A549 (cell line): Measurements from ENCODE around the gene CYP24A1. TPM values are rescaled to one million over a fixed set of nuclear protein-coding genes. Genes with fewer than 3 reads are reported as not detected.

Experiments used
- ATAC-seq, 2 experiments: fragments of 200-7000 bp in 1 of 2; fragments of >200 bp in 1 of 2; cut with Nextera tagmentation in 1 of 2; cut with Tn5 transposase in 1 of 2; 3 replicates each; pipeline versions ENCODE4 v1.8.0 to v1.9.1; 2018 to 2020; ENCODE audit warnings: mild to moderate bottlenecking in 1 of 2, moderate library complexity in 1 of 2
- CTCF ChIA-PET: fragments of 300-600 bp; sonication (Branson Sonifier 250); formaldehyde crosslinking; extraction: SDS; loops from one replicate; lab custom pipeline; 2021; ENCODE audit warnings: antibody characterized with exemption, inconsistent platforms; lab: Yijun Ruan, JAX
- POLR2A ChIA-PET: fragments of 350-600 bp; formaldehyde crosslinking; extraction: SDS; loops from one replicate; lab custom pipeline; 2021; ENCODE audit warnings: antibody characterized with exemption, inconsistent platforms; lab: Yijun Ruan, JAX
- DNase-seq, 2 experiments: peaks; one replicate each; pipeline versions ENCODE4 v3.0.0 to v3.0.0-alpha.2; 2011 to 2016; ENCODE audit warnings: low read depth in 1 of 2, low spot score in 1 of 2
- FAIRE-seq: peaks from 2 replicates; lab custom pipeline; 2011; peaks lifted over from hg19 to GRCh38; lab: Jason Lieb, UNC
- H3K27ac ChIP-seq, 2 experiments: fragments of >200 bp; sonication (Bioruptor Twin); formaldehyde crosslinking; 3 replicates each; pipeline ENCODE4 v1.5.1; 2016 to 2017
- H3K4me1 ChIP-seq: fragments of >200 bp; sonication (Bioruptor Twin); formaldehyde crosslinking; 3 replicates; pipeline ENCODE4 v1.6.1; 2016
- H3K4me2 ChIP-seq: fragments of >200 bp; sonication (Bioruptor Twin); formaldehyde crosslinking; 3 replicates; pipeline ENCODE4 v1.6.1; 2016
- H3K4me3 ChIP-seq: fragments of >200 bp; sonication (Bioruptor Twin); formaldehyde crosslinking; 3 replicates; pipeline ENCODE4 v1.5.1; 2016
- H3K9me3 ChIP-seq: fragments of >200 bp; sonication (Bioruptor Twin); formaldehyde crosslinking; 3 replicates; pipeline ENCODE4 v1.6.1; 2016
- CBX8 ChIP-seq: fragments of 200-600 bp; sonication (generic); IDR thresholded peaks from 2 replicates; pipeline ENCODE4 v1.6.1; 2016
- CHD2 ChIP-seq: fragments of 150-350 bp; IDR thresholded peaks from 2 replicates; pipeline ENCODE4 v1.6.1; 2014; ENCODE audit warnings: low read length; ENCODE audit not compliant: partially characterized antibody
- CHD4 ChIP-seq: fragments of 200-600 bp; sonication (generic); IDR thresholded peaks from 2 replicates; pipeline ENCODE4 v1.6.1; 2016; ENCODE audit warnings: antibody characterized with exemption, mild to moderate bottlenecking, borderline replicate concordance
- EHMT2 ChIP-seq: fragments of 200-600 bp; sonication (generic); IDR thresholded peaks from 2 replicates; pipeline ENCODE4 v1.6.1; 2016; ENCODE audit warnings: antibody characterized with exemption, low read depth, mild to moderate bottlenecking, moderate library complexity
- FOSB ChIP-seq: fragments of 250-450 bp; sonication (Bioruptor Pico); IDR thresholded peaks from 2 replicates; pipeline ENCODE4 v1.5.0; 2020; ENCODE audit warnings: mild to moderate bottlenecking, moderate library complexity
- FOSL2 ChIP-seq, 2 experiments: fragments of 450-650 bp in 1 of 2; fragments of >200 bp in 1 of 2; sonication (Bioruptor Twin) in 1 of 2; formaldehyde crosslinking; IDR thresholded peaks; 2 replicates each; pipeline versions ENCODE4 v1.5.0 to v1.6.1; 2016 to 2020; ENCODE audit warnings: mild to moderate bottlenecking in 1 of 2, moderate library complexity in 1 of 2
- FOXS1 ChIP-seq: fragments of 250-450 bp; sonication (Bioruptor Pico); IDR thresholded peaks from 2 replicates; pipeline ENCODE4 v1.5.0; 2020; ENCODE audit warnings: mild to moderate bottlenecking, moderate library complexity
- HDAC2 ChIP-seq: fragments of 200-600 bp; sonication (generic); IDR thresholded peaks from 2 replicates; pipeline ENCODE4 v1.6.1; 2016
- HEYL ChIP-seq: fragments of 250-450 bp; sonication (Bioruptor Pico); IDR thresholded peaks from 2 replicates; pipeline ENCODE4 v1.8.0; 2021; ENCODE audit warnings: mild to moderate bottlenecking, moderate library complexity
- JUNB ChIP-seq: fragments of >200 bp; sonication (Bioruptor Twin); formaldehyde crosslinking; IDR thresholded peaks from 2 replicates; pipeline ENCODE4 v1.6.1; 2016
- KDM1A ChIP-seq: fragments of 200-600 bp; sonication (generic); IDR thresholded peaks from 2 replicates; pipeline ENCODE4 v1.6.1; 2016; ENCODE audit warnings: low read depth, mild to moderate bottlenecking
- KDM5A ChIP-seq: fragments of 200-600 bp; sonication (generic); IDR thresholded peaks from 2 replicates; pipeline ENCODE4 v1.6.1; 2016; ENCODE audit warnings: antibody characterized with exemption, mild to moderate bottlenecking
- MAZ ChIP-seq: fragments of 150-350 bp; IDR thresholded peaks from 2 replicates; pipeline ENCODE4 v1.6.1; 2014; ENCODE audit warnings: antibody characterized with exemption, low read depth, low read length, borderline replicate concordance
- NR3C1 ChIP-seq: fragments of >200 bp; sonication (Bioruptor Twin); formaldehyde crosslinking; IDR thresholded peaks from 3 replicates; pipeline ENCODE4 v1.6.1; 2017
- PHF8 ChIP-seq: fragments of 200-600 bp; sonication (generic); IDR thresholded peaks from 2 replicates; pipeline ENCODE4 v1.6.1; 2016; ENCODE audit warnings: low read depth, mild to moderate bottlenecking, antibody characterized with exemption, moderate library complexity, borderline replicate concordance
- POLR2A ChIP-seq: IDR thresholded peaks from 2 replicates; pipeline ENCODE4 v1.6.1; 2012; ENCODE audit warnings: mild to moderate bottlenecking, low read length
- POLR2AphosphoS2 ChIP-seq: conservative IDR thresholded peaks from 2 replicates; pipeline ENCODE4 v1.6.1; 2012; ENCODE audit warnings: low read length, improper control_type of control experiment, inconsistent platforms
- RFX5 ChIP-seq: fragments of 450-650 bp; IDR thresholded peaks from 2 replicates; pipeline ENCODE4 v1.7.1; 2014; ENCODE audit warnings: antibody characterized with exemption, mild to moderate bottlenecking, moderate library complexity
- RNF2 ChIP-seq: fragments of 200-600 bp; sonication (generic); IDR thresholded peaks from 2 replicates; pipeline ENCODE4 v1.6.1; 2016; ENCODE audit warnings: low read depth, mild to moderate bottlenecking, antibody characterized with exemption, moderate library complexity, borderline replicate concordance
- SMC3 ChIP-seq: fragments of >200 bp; sonication (Bioruptor Twin); formaldehyde crosslinking; IDR thresholded peaks from 3 replicates; pipeline ENCODE4 v1.6.1; 2018; ENCODE audit warnings: inconsistent platforms
- TFCP2L1 ChIP-seq: fragments of 250-450 bp; sonication (Bioruptor Pico); IDR thresholded peaks from 2 replicates; pipeline ENCODE4 v1.5.0; 2021; ENCODE audit warnings: mild to moderate bottlenecking
- TP53 ChIP-seq: fragments of 250-450 bp; sonication (Bioruptor Pico); IDR thresholded peaks from 2 replicates; pipeline ENCODE4 v1.5.0; 2021; ENCODE audit warnings: mild to moderate bottlenecking, moderate library complexity
- ZFP36 ChIP-seq: fragments of 450-650 bp; IDR thresholded peaks from 2 replicates; pipeline ENCODE4 v1.6.1; 2014; ENCODE audit warnings: borderline replicate concordance; ENCODE audit not compliant: partially characterized antibody
- WGBS: methylation state at CpG from one replicate; pipeline ENCODE4 v1.1.6; 2017; ENCODE audit errors: missing lambda C conversion rate; 5-methylcytosine and 5-hydroxymethylcytosine counted together
- polyA plus RNA-seq, 4 experiments: library from polyadenylated mRNA; depleted of rRNA in 3 of 4; stranded (reverse); fragments of >200 nt; fragmentation: RNase III in 1 of 4; extraction: RNeasy Plus Mini Kit Qiagen cat#74134 plus additional on column Dnase treatment in 1 of 4; gene quantifications; 2 replicates in 3 of 4; 3 replicates in 1 of 4; pipeline ENCODE4 v1.2.3, GENCODE V29; 2011 to 2017
- TF ChIP-seq, protein P1 (sequence below): fragments of >200 bp; sonication (Bioruptor Twin); formaldehyde crosslinking; IDR thresholded peaks from 3 replicates; pipeline ENCODE4 v1.6.1; 2016
- TF ChIP-seq, protein P2 (sequence below): IDR thresholded peaks from 2 replicates; pipeline ENCODE4 v1.6.1; 2012
- TF ChIP-seq, protein P3 (sequence below): IDR thresholded peaks from 2 replicates; pipeline ENCODE4 v1.6.1; 2012; ENCODE audit warnings: low read depth, borderline replicate concordance
- TF ChIP-seq, protein P4 (sequence below): IDR thresholded peaks from 2 replicates; pipeline ENCODE4 v1.6.1; 2012
- TF ChIP-seq, protein P5 (sequence below): fragments of 450-650 bp; IDR thresholded peaks from 2 replicates; pipeline ENCODE4 v1.6.1; 2014; ENCODE audit warnings: antibody characterized with exemption
- TF ChIP-seq, protein P6 (sequence below): fragments of 250-450 bp; sonication (Bioruptor Pico); IDR thresholded peaks from 2 replicates; pipeline ENCODE4 v1.5.0; 2021; ENCODE audit warnings: mild to moderate bottlenecking, moderate library complexity, borderline replicate concordance
- TF ChIP-seq, protein P7 (sequence below): fragments of 200-600 bp; sonication (generic); IDR thresholded peaks from 2 replicates; pipeline ENCODE4 v1.6.1; 2016; ENCODE audit warnings: antibody characterized with exemption, mild to moderate bottlenecking, moderate library complexity

CYP24A1 gene
- polyA plus RNA-seq, 2 of the 4 experiments (the other 2 are of a cell fraction) = 722 to 1,617 TPM

DNA sequence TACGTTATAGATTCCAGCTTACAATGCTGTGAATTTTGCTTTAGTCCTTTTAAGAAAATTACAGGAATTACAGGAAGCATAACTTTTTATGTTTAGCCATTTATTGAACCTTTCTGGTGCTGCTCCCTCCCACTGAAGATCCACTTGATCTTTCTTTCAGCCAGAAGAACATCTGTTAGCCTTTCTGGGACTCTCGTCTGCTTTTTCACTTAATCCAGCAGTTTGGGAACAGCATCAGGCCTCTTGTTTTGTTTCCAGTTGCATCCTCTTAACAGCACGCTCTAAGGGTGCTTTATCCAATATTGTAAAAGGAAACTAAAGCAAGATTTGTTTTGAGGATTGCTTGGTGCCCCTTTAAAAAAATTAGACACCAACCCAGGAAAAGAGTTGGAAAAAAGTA, 10.3 kb upstream of the CYP24A1 start:
- DNase-seq (no peak), ATAC-seq (no peak), FAIRE-seq (no peak)
- Histone ChIP-seq H3K9me3 (no peaks in the 10 kb centered on the region), H3K27ac (no peak overlapping the region), H3K4me1 (peaks cover 15% of the 10 kb centered on the region; the same call in 2 of the 3 replicates), H3K4me3 (no peak overlapping the region), H3K4me2 (no peak overlapping the region)
- CTCF ChIA-PET = interaction anchor here (1.8 to 7.9 kb wide), 2 partner anchors 8 to 15 kb away, joined by 4 to 65 read pairs; no protein-coding TSS in a partner anchor
- 95% methylated on average over 3 of the region's 3 CpGs for WGBS
- TF ChIP-seq CBX8 = no peak
- TF ChIP-seq TP53 = no peak
- TF ChIP-seq, protein P1, sequence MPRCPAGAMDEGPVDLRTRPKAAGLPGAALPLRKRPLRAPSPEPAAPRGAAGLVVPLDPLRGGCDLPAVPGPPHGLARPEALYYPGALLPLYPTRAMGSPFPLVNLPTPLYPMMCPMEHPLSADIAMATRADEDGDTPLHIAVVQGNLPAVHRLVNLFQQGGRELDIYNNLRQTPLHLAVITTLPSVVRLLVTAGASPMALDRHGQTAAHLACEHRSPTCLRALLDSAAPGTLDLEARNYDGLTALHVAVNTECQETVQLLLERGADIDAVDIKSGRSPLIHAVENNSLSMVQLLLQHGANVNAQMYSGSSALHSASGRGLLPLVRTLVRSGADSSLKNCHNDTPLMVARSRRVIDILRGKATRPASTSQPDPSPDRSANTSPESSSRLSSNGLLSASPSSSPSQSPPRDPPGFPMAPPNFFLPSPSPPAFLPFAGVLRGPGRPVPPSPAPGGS = no peak
- no peak for TF ChIP-seq ZFP36
- no peak for TF ChIP-seq EHMT2
- TF ChIP-seq RFX5 = no peak
- TF ChIP-seq, protein P2, sequence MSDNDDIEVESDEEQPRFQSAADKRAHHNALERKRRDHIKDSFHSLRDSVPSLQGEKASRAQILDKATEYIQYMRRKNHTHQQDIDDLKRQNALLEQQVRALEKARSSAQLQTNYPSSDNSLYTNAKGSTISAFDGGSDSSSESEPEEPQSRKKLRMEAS = no peak
- no peak for TF ChIP-seq KDM5A
- no peak for TF ChIP-seq JUNB
- TF ChIP-seq FOXS1 (CRISPR knock-in tag) = no peak
- no peak for TF ChIP-seq KDM1A
- TF ChIP-seq SMC3 = no peak
- no peak for TF ChIP-seq HDAC2
- no peak for TF ChIP-seq MAZ
- no peak for TF ChIP-seq FOSB (CRISPR knock-in tag)
- TF ChIP-seq, protein P3, sequence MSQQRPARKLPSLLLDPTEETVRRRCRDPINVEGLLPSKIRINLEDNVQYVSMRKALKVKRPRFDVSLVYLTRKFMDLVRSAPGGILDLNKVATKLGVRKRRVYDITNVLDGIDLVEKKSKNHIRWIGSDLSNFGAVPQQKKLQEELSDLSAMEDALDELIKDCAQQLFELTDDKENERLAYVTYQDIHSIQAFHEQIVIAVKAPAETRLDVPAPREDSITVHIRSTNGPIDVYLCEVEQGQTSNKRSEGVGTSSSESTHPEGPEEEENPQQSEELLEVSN = no peak
- TF ChIP-seq, protein P4, sequence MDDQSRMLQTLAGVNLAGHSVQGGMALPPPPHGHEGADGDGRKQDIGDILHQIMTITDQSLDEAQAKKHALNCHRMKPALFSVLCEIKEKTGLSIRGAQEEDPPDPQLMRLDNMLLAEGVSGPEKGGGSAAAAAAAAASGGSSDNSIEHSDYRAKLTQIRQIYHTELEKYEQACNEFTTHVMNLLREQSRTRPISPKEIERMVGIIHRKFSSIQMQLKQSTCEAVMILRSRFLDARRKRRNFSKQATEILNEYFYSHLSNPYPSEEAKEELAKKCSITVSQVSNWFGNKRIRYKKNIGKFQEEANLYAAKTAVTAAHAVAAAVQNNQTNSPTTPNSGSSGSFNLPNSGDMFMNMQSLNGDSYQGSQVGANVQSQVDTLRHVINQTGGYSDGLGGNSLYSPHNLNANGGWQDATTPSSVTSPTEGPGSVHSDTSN = no peak
- no peak for TF ChIP-seq TFCP2L1 (CRISPR knock-in tag)
- POLR2A ChIA-PET = no interaction called here

DNA sequence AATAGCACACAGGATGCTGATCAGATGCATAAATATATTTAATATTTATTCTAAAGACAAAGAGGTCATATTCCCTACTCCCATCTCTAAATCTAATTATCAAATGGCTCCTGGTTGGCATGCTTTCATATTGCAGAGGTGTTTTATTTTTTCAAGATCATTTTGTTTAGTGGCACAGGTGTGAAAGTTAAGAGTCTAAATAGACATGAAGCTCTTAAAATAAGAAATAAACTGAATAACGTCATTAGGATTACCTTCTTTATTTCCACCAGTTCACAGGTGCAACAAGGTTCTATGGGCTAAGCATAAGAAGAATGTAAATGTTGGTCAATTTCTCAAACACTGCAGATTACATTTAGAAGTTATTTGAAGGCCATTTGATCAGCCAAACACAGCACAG, 7.1 kb upstream of the CYP24A1 start:
- Histone ChIP-seq H3K4me1 (peaks cover 42% of the 10 kb centered on the region), H3K27ac (peak overlapping the region in 1 of 2 experiments; percentile 42; a peak in 1 of 6 replicates)
- POLR2A ChIA-PET = interaction anchor here (0.6 kb wide), 1 partner anchor 25 kb away, joined by 3 read pairs; no protein-coding TSS in a partner anchor

More for the DNA sequence above, 7.1 kb upstream of the CYP24A1 start:
- TF ChIP-seq POLR2AphosphoS2 = no peak
- no peak for TF ChIP-seq FOSB (CRISPR knock-in tag)
- TF ChIP-seq, protein P5, sequence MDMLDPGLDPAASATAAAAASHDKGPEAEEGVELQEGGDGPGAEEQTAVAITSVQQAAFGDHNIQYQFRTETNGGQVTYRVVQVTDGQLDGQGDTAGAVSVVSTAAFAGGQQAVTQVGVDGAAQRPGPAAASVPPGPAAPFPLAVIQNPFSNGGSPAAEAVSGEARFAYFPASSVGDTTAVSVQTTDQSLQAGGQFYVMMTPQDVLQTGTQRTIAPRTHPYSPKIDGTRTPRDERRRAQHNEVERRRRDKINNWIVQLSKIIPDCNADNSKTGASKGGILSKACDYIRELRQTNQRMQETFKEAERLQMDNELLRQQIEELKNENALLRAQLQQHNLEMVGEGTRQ = no peak
- no peak for TF ChIP-seq TP53
- no peak for TF ChIP-seq CHD2
- TF ChIP-seq FOXS1 (CRISPR knock-in tag) = no peak
- no peak for TF ChIP-seq RNF2
- no peak for TF ChIP-seq POLR2A
- no peak for TF ChIP-seq FOSL2 (IDR thresholded peaks at IDR 0.05)
- TF ChIP-seq FOSL2 (CRISPR knock-in tag; IDR thresholded peaks at IDR 0.05) = no peak
- TF ChIP-seq, protein P6, sequence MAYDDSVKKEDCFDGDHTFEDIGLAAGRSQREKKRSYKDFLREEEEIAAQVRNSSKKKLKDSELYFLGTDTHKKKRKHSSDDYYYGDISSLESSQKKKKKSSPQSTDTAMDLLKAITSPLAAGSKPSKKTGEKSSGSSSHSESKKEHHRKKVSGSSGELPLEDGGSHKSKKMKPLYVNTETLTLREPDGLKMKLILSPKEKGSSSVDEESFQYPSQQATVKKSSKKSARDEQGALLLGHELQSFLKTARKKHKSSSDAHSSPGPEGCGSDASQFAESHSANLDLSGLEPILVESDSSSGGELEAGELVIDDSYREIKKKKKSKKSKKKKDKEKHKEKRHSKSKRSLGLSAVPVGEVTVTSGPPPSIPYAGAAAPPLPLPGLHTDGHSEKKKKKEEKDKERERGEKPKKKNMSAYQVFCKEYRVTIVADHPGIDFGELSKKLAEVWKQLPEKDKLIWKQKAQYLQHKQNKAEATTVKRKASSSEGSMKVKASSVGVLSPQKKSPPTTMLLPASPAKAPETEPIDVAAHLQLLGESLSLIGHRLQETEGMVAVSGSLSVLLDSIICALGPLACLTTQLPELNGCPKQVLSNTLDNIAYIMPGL (CRISPR knock-in tag) = no peak
- no peak for TF ChIP-seq CHD4
- TF ChIP-seq, protein P7, sequence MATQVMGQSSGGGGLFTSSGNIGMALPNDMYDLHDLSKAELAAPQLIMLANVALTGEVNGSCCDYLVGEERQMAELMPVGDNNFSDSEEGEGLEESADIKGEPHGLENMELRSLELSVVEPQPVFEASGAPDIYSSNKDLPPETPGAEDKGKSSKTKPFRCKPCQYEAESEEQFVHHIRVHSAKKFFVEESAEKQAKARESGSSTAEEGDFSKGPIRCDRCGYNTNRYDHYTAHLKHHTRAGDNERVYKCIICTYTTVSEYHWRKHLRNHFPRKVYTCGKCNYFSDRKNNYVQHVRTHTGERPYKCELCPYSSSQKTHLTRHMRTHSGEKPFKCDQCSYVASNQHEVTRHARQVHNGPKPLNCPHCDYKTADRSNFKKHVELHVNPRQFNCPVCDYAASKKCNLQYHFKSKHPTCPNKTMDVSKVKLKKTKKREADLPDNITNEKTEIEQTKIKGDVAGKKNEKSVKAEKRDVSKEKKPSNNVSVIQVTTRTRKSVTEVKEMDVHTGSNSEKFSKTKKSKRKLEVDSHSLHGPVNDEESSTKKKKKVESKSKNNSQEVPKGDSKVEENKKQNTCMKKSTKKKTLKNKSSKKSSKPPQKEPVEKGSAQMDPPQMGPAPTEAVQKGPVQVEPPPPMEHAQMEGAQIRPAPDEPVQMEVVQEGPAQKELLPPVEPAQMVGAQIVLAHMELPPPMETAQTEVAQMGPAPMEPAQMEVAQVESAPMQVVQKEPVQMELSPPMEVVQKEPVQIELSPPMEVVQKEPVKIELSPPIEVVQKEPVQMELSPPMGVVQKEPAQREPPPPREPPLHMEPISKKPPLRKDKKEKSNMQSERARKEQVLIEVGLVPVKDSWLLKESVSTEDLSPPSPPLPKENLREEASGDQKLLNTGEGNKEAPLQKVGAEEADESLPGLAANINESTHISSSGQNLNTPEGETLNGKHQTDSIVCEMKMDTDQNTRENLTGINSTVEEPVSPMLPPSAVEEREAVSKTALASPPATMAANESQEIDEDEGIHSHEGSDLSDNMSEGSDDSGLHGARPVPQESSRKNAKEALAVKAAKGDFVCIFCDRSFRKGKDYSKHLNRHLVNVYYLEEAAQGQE = no peak
- TF ChIP-seq PHF8 = no peak
- TF ChIP-seq HEYL (CRISPR knock-in tag) = no peak
- TF ChIP-seq NR3C1 = no peak
- Histone ChIP-seq H3K4me3 (no peak overlapping the region), H3K9me3 (no peaks in the 10 kb centered on the region), H3K4me2 (no peak overlapping the region)
- CTCF ChIA-PET = interaction anchor here (0.8 to 7.9 kb wide), 5 partner anchors 18 to 86 kb away, joined by 3 to 65 read pairs (median 4); no protein-coding TSS in a partner anchor
- ATAC-seq (no peak), DNase-seq (no peak), FAIRE-seq (no peak)
- WGBS = 95% methylated on average over 1 of the region's 1 CpG
